ENCODE results near the gene SLC6A12.
A peak's percentile ranks its signal among the peaks of the same experiment; 100 is the strongest.

DNA sequence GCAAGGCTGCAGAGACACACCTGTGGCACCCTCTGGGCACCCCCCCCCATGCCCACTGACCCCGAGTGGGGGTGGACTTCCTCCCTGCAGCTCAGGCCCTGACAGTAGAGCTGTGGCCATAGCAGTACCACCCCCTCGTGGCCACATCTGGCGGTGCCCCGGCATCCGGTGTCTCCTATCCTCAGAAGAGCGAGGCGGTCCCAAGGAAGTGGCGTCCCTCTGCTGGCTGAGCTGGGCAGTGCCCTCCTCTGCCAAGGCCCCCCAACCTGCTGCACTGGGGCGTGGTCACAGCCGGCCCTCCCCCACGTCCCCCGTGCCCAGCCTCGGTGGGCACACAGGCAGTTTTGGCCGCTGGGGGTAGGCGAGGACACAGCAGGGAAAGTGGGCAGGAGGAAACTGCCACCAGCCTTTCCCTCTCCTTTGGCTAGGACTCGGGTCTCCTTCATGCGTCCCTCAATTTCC is 6.0 kb upstream of the SLC6A12 start:
- TF ChIP-seq, protein P1, sequence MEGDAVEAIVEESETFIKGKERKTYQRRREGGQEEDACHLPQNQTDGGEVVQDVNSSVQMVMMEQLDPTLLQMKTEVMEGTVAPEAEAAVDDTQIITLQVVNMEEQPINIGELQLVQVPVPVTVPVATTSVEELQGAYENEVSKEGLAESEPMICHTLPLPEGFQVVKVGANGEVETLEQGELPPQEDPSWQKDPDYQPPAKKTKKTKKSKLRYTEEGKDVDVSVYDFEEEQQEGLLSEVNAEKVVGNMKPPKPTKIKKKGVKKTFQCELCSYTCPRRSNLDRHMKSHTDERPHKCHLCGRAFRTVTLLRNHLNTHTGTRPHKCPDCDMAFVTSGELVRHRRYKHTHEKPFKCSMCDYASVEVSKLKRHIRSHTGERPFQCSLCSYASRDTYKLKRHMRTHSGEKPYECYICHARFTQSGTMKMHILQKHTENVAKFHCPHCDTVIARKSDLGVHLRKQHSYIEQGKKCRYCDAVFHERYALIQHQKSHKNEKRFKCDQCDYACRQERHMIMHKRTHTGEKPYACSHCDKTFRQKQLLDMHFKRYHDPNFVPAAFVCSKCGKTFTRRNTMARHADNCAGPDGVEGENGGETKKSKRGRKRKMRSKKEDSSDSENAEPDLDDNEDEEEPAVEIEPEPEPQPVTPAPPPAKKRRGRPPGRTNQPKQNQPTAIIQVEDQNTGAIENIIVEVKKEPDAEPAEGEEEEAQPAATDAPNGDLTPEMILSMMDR (conservative IDR thresholded peaks at IDR 0.05): peak; percentile 90
- TF ChIP-seq EZH2 (IDR thresholded peaks at IDR 0.05; ENCODE audit: low read depth): no peak
